WTC11 (cell line): ENCODE results near the gene KRT1. TPM values are rescaled to one million over a fixed set of nuclear protein-coding genes. Genes with fewer than 3 reads are reported as not detected.

Experiments used
- ATAC-seq: fragments of 200-7000 bp; cut with Tn5 transposase; 2 replicates; pipeline ENCODE4 v1.10.0; 2021; ENCODE audit warnings: mild to moderate bottlenecking, moderate library complexity
- CTCF ChIA-PET: fragments of 300-600 bp; sonication (Branson Sonifier 250); formaldehyde crosslinking; loops from one replicate; lab custom pipeline; 2021; ENCODE audit warnings: antibody characterized with exemption; lab: Charles Lee
- POLR2A ChIA-PET: fragments of 350-600 bp; sonication (Branson Sonifier 250); formaldehyde crosslinking; loops from one replicate; lab custom pipeline; 2021; ENCODE audit warnings: antibody characterized with exemption; lab: Charles Lee
- DNase-seq: peaks from one replicate; pipeline ENCODE4 v3.0.0; 2021; ENCODE audit warnings: low spot score
- H3K27ac Mint-ChIP-seq: 2 replicates; pipeline ENCODE4 v1.8.0; 2021; ENCODE audit warnings: mixed read lengths
- H3K27me3 Mint-ChIP-seq: 2 replicates; pipeline ENCODE4 v1.8.0; 2021; ENCODE audit warnings: low read depth, mild to moderate bottlenecking, moderate library complexity, mixed read lengths
- H3K36me3 Mint-ChIP-seq: 2 replicates; pipeline ENCODE4 v1.8.0; 2021; ENCODE audit warnings: mixed read lengths
- H3K4me1 Mint-ChIP-seq: 2 replicates; pipeline ENCODE4 v1.8.0; 2022; ENCODE audit warnings: mixed read lengths
- H3K4me3 Mint-ChIP-seq: 2 replicates; pipeline ENCODE4 v1.8.0; 2021; ENCODE audit warnings: mild to moderate bottlenecking, moderate library complexity, mixed read lengths
- H3K9me3 Mint-ChIP-seq: 2 replicates; pipeline ENCODE4 v1.8.0; 2021; ENCODE audit warnings: mixed read lengths
- AR ChIP-seq: fragments of 250-450 bp; sonication (Bioruptor Pico); IDR thresholded peaks from 2 replicates; pipeline ENCODE4 v1.9.0; 2021; ENCODE audit warnings: mild to moderate bottlenecking
- CBFB ChIP-seq: sonication (generic); formaldehyde crosslinking; IDR thresholded peaks from 2 replicates; pipeline ENCODE4 v1.8.1; 2022; ENCODE audit warnings: mild to moderate bottlenecking, low read depth, missing genetic modification reagents
- CDX4 ChIP-seq: fragments of 250-450 bp; sonication (Bioruptor Pico); IDR thresholded peaks from 2 replicates; pipeline ENCODE4 v1.9.0; 2021; ENCODE audit warnings: moderate library complexity, mild to moderate bottlenecking, inconsistent platforms, borderline replicate concordance
- E2F5 ChIP-seq: sonication (generic); formaldehyde crosslinking; IDR thresholded peaks from 2 replicates; pipeline ENCODE4 v1.8.1; 2022; ENCODE audit warnings: mild to moderate bottlenecking, moderate library complexity, missing genetic modification reagents
- FOXJ3 ChIP-seq: sonication (generic); formaldehyde crosslinking; IDR thresholded peaks from 2 replicates; pipeline ENCODE4 v1.9.0; 2021; ENCODE audit warnings: missing genetic modification reagents, mild to moderate bottlenecking, borderline replicate concordance
- GABPB1 ChIP-seq: sonication (generic); formaldehyde crosslinking; IDR thresholded peaks from 2 replicates; pipeline ENCODE4 v1.8.1; 2023; ENCODE audit warnings: mild to moderate bottlenecking, missing genetic modification reagents
- GTF2I ChIP-seq: fragments of 250-450 bp; sonication (Bioruptor Pico); conservative IDR thresholded peaks from 2 replicates; pipeline ENCODE4 v1.4.0; 2021; ENCODE audit warnings: mild to moderate bottlenecking
- HMGA2 ChIP-seq: fragments of 250-450 bp; sonication (Bioruptor Pico); IDR thresholded peaks from 2 replicates; pipeline ENCODE4 v1.4.0; 2021; ENCODE audit warnings: mild to moderate bottlenecking, moderate library complexity
- HMGXB4 ChIP-seq: sonication (generic); formaldehyde crosslinking; IDR thresholded peaks from 2 replicates; pipeline ENCODE4 v1.8.1; 2023; ENCODE audit warnings: mild to moderate bottlenecking, moderate library complexity, missing genetic modification reagents
- JUN ChIP-seq: sonication (generic); formaldehyde crosslinking; IDR thresholded peaks from 2 replicates; pipeline ENCODE4 v1.8.0; 2023; ENCODE audit warnings: mild to moderate bottlenecking, missing genetic modification reagents
- NR2C2 ChIP-seq: sonication (generic); formaldehyde crosslinking; IDR thresholded peaks from 2 replicates; pipeline ENCODE4 v1.8.0; 2022; ENCODE audit warnings: mild to moderate bottlenecking, missing genetic modification reagents
- OVOL2 ChIP-seq: fragments of 250-450 bp; sonication (Bioruptor Pico); IDR thresholded peaks from 2 replicates; pipeline ENCODE4 v1.9.0; 2021; ENCODE audit warnings: mild to moderate bottlenecking, borderline replicate concordance
- RORB ChIP-seq: fragments of 250-450 bp; sonication (Bioruptor Pico); IDR thresholded peaks from 2 replicates; pipeline ENCODE4 v1.9.0; 2021; ENCODE audit warnings: mild to moderate bottlenecking
- SMAD3 ChIP-seq: sonication (generic); formaldehyde crosslinking; IDR thresholded peaks from 2 replicates; pipeline ENCODE4 v1.8.0; 2022; ENCODE audit warnings: missing genetic modification reagents, mild to moderate bottlenecking, borderline replicate concordance
- TEAD4 ChIP-seq: sonication (generic); formaldehyde crosslinking; IDR thresholded peaks from 2 replicates; pipeline ENCODE4 v1.8.0; 2022; ENCODE audit warnings: mild to moderate bottlenecking, missing genetic modification reagents
- ZBTB21 ChIP-seq: sonication (generic); formaldehyde crosslinking; IDR thresholded peaks from 2 replicates; pipeline ENCODE4 v1.8.1; 2023; ENCODE audit warnings: mild to moderate bottlenecking, missing genetic modification reagents, borderline replicate concordance
- ZNF416 ChIP-seq: fragments of 250-450 bp; sonication (Bioruptor Pico); IDR thresholded peaks from 2 replicates; pipeline ENCODE4 v1.9.0; 2021; ENCODE audit warnings: mild to moderate bottlenecking, inconsistent platforms
- total RNA-seq: library from RNA; stranded (reverse); gene quantifications from 3 replicates; pipeline ENCODE4 v1.2.3, GENCODE V29; 2021
- TF ChIP-seq, protein P1 (sequence below): sonication (generic); formaldehyde crosslinking; IDR thresholded peaks from 2 replicates; pipeline ENCODE4 v1.8.0; 2023; ENCODE audit warnings: missing genetic modification reagents, mild to moderate bottlenecking, borderline replicate concordance
- TF ChIP-seq, protein P2 (sequence below): sonication (generic); formaldehyde crosslinking; IDR thresholded peaks from 2 replicates; pipeline ENCODE4 v1.8.0; 2022; ENCODE audit warnings: mild to moderate bottlenecking, missing genetic modification reagents

Gene KRT1
- total RNA-seq, 1 experiment from 2014 or later, result not detected

DNA sequence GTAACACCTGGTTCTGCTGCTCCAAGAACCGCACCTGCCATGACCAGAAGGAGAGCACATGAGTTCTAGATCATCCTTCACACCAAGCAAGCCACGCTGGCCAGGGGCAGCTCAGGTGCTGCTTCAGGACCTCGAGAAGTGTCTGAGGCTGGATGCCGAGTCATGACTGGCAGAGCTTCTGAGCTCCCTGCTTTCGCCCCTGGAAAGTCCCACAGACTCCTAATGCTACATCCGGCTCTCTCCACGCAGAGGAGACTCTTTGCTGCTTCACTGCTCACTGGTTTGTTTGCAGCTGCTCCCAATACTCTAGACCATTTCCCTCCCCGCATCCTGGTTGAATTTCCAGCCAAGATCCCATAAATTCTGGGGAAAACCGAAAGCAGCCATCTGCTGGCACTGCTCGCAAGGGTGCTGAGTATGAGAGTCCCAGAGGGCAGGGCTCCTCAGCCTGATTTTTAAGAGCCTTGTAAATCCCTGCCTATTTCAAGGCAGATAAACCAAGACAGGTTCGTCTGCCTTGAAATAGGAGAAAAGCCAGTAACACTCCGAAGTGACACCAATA lies 29.6 kb downstream of the KRT1 start:
- no peak for ATAC-seq
- ChIA-PET CTCF (interaction anchor here (0.7 to 1.2 kb wide), 2 partner anchors 220 to 229 kb away, joined by 3 to 4 read pairs; no protein-coding TSS in a partner anchor), POLR2A (no interaction called here)
- DNase-seq, result no peak
- H3K27ac Mint-ChIP-seq, result no peak overlapping the region
- H3K9me3 Mint-ChIP-seq, result peaks cover 11% of the 10 kb centered on the region
- no peak overlapping the region for H3K4me3 Mint-ChIP-seq
- H3K27me3 Mint-ChIP-seq, result no peaks in the 10 kb centered on the region
- H3K4me1 Mint-ChIP-seq, result no peaks in the 10 kb centered on the region
- H3K36me3 Mint-ChIP-seq, result no peaks in the 10 kb centered on the region
- TF ChIP-seq, protein P1, sequence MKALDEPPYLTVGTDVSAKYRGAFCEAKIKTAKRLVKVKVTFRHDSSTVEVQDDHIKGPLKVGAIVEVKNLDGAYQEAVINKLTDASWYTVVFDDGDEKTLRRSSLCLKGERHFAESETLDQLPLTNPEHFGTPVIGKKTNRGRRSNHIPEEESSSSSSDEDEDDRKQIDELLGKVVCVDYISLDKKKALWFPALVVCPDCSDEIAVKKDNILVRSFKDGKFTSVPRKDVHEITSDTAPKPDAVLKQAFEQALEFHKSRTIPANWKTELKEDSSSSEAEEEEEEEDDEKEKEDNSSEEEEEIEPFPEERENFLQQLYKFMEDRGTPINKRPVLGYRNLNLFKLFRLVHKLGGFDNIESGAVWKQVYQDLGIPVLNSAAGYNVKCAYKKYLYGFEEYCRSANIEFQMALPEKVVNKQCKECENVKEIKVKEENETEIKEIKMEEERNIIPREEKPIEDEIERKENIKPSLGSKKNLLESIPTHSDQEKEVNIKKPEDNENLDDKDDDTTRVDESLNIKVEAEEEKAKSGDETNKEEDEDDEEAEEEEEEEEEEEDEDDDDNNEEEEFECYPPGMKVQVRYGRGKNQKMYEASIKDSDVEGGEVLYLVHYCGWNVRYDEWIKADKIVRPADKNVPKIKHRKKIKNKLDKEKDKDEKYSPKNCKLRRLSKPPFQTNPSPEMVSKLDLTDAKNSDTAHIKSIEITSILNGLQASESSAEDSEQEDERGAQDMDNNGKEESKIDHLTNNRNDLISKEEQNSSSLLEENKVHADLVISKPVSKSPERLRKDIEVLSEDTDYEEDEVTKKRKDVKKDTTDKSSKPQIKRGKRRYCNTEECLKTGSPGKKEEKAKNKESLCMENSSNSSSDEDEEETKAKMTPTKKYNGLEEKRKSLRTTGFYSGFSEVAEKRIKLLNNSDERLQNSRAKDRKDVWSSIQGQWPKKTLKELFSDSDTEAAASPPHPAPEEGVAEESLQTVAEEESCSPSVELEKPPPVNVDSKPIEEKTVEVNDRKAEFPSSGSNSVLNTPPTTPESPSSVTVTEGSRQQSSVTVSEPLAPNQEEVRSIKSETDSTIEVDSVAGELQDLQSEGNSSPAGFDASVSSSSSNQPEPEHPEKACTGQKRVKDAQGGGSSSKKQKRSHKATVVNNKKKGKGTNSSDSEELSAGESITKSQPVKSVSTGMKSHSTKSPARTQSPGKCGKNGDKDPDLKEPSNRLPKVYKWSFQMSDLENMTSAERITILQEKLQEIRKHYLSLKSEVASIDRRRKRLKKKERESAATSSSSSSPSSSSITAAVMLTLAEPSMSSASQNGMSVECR (CRISPR knock-in tag), result no peak
- TF ChIP-seq RORB (CRISPR knock-in tag) (no peak), NR2C2 (CRISPR knock-in tag) (no peak), SMAD3 (CRISPR knock-in tag) (no peak), HMGA2 (no peak)

DNA sequence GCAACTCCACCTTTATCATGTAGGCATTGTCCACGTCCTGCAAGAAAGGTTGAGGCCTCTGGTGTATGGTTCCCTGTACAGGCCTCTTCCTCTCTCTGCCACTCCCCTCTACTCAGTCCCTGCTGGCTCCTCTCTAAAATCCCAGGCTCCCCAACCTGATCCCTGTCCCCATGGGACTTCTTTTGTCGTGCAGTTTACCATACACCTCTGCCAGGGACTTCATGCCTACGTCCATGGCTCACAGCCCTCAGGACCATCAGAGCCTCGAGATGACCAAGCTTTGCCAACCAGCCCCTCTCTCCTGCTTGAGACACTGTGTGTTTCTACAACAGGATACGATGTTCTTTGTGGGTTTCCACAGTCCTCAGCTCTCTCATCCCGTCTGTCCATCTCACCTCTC lies 31.1 kb downstream of the KRT1 start:
- H3K4me1 Mint-ChIP-seq, result no peaks in the 10 kb centered on the region
- no peaks in the 10 kb centered on the region for H3K36me3 Mint-ChIP-seq
- ATAC-seq (no peak), DNase-seq (no peak)
- H3K27ac Mint-ChIP-seq, result no peak overlapping the region
- POLR2A ChIA-PET, result interaction anchor here (0.6 kb wide), 1 partner anchor 299 kb away, joined by 4 read pairs; no protein-coding TSS in a partner anchor
- CTCF ChIA-PET, result interaction anchor here (0.8 to 1.8 kb wide), 3 partner anchors 222 to 253 kb away, joined by 3 to 5 read pairs (median 3); no protein-coding TSS in a partner anchor
- peaks cover 11% of the 10 kb centered on the region for H3K9me3 Mint-ChIP-seq
- H3K4me3 Mint-ChIP-seq, result no peak overlapping the region
- H3K27me3 Mint-ChIP-seq, result no peaks in the 10 kb centered on the region
- TF ChIP-seq CBFB (CRISPR knock-in tag) (no peak), CDX4 (CRISPR knock-in tag) (no peak), JUN (CRISPR knock-in tag) (no peak), ZNF416 (CRISPR knock-in tag) (no peak), OVOL2 (CRISPR knock-in tag) (no peak), GABPB1 (no peak), AR (no peak), E2F5 (CRISPR knock-in tag) (no peak), FOXJ3 (CRISPR knock-in tag) (no peak), HMGXB4 (CRISPR knock-in tag) (no peak), GTF2I (CRISPR knock-in tag) (no peak), ZBTB21 (CRISPR knock-in tag) (no peak), SMAD3 (CRISPR knock-in tag) (no peak), TEAD4 (CRISPR knock-in tag) (no peak)
- TF ChIP-seq, protein P2, sequence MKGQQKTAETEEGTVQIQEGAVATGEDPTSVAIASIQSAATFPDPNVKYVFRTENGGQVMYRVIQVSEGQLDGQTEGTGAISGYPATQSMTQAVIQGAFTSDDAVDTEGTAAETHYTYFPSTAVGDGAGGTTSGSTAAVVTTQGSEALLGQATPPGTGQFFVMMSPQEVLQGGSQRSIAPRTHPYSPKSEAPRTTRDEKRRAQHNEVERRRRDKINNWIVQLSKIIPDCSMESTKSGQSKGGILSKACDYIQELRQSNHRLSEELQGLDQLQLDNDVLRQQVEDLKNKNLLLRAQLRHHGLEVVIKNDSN (CRISPR knock-in tag), result no peak
